Neural progenitor cell (in vitro differentiated cells): ENCODE measurements around the gene BDKRB2.

ENCODE experiments used
- CTCF ChIP-seq: fragments of 200-600 bp; sonication (generic); IDR thresholded peaks from 2 replicates; pipeline ENCODE4 v1.5.1; 2017; ENCODE audit warnings: antibody characterized with exemption, mild to moderate bottlenecking
- EZH2 ChIP-seq: fragments of 200-600 bp; sonication (generic); IDR thresholded peaks from 2 replicates; pipeline ENCODE4 v1.6.1; 2017; ENCODE audit warnings: antibody characterized with exemption, mild to moderate bottlenecking, moderate library complexity

GRCh38 chr14:96217376-96217913 lies 12.8 kb downstream of the BDKRB2 start:
- TF ChIP-seq CTCF (no peak), EZH2 (no peak)
